ENCODE data around the gene LYL1.

GRCh38 chr19:13078381-13078780 lies 24.3 kb downstream of the LYL1 start:
- TF ChIP-seq CTCF (IDR thresholded peaks at IDR 0.05) (no peak), POLR2AphosphoS5 (IDR thresholded peaks at IDR 0.05; ENCODE audit: low read depth, low read length) (no peak)
- TF ChIP-seq, protein P1, sequence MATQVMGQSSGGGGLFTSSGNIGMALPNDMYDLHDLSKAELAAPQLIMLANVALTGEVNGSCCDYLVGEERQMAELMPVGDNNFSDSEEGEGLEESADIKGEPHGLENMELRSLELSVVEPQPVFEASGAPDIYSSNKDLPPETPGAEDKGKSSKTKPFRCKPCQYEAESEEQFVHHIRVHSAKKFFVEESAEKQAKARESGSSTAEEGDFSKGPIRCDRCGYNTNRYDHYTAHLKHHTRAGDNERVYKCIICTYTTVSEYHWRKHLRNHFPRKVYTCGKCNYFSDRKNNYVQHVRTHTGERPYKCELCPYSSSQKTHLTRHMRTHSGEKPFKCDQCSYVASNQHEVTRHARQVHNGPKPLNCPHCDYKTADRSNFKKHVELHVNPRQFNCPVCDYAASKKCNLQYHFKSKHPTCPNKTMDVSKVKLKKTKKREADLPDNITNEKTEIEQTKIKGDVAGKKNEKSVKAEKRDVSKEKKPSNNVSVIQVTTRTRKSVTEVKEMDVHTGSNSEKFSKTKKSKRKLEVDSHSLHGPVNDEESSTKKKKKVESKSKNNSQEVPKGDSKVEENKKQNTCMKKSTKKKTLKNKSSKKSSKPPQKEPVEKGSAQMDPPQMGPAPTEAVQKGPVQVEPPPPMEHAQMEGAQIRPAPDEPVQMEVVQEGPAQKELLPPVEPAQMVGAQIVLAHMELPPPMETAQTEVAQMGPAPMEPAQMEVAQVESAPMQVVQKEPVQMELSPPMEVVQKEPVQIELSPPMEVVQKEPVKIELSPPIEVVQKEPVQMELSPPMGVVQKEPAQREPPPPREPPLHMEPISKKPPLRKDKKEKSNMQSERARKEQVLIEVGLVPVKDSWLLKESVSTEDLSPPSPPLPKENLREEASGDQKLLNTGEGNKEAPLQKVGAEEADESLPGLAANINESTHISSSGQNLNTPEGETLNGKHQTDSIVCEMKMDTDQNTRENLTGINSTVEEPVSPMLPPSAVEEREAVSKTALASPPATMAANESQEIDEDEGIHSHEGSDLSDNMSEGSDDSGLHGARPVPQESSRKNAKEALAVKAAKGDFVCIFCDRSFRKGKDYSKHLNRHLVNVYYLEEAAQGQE (IDR thresholded peaks at IDR 0.05; ENCODE audit: insufficient read depth in 1 of 2, low read depth in 2 of 2, low read length in 1 of 2) = no peak
